Nephron progenitor cell (in vitro differentiated cells): ENCODE measurements around the gene ZNF121.

ENCODE experiments used
- DNase-seq: peaks from one replicate; pipeline ENCODE4 v3.0.0; 2021
- H3K27ac Mint-ChIP-seq: 2 replicates; pipeline ENCODE4 v1.8.0; 2021; ENCODE audit warnings: mild to moderate bottlenecking, moderate library complexity, mixed read lengths
- H3K27me3 Mint-ChIP-seq: 2 replicates; pipeline ENCODE4 v1.8.0; 2021; ENCODE audit warnings: mild to moderate bottlenecking, low read depth, mixed read lengths; ENCODE audit not compliant: poor library complexity
- H3K36me3 Mint-ChIP-seq: 2 replicates; pipeline ENCODE4 v1.8.0; 2021; ENCODE audit warnings: low read depth, mixed read lengths
- H3K4me1 Mint-ChIP-seq: 2 replicates; pipeline ENCODE4 v1.8.0; 2021; ENCODE audit warnings: mixed read lengths
- H3K4me3 Mint-ChIP-seq: 2 replicates; pipeline ENCODE4 v1.8.0; 2021; ENCODE audit warnings: mild to moderate bottlenecking, moderate library complexity, mixed read lengths
- H3K9me3 Mint-ChIP-seq: 2 replicates; pipeline ENCODE4 v1.8.0; 2021; ENCODE audit warnings: mild to moderate bottlenecking, moderate library complexity, mixed read lengths
- TF ChIP-seq, protein P1 (sequence below): fragments of 200-600 bp; sonication (generic); IDR thresholded peaks from 2 replicates; pipeline ENCODE4 v1.5.0; 2021; ENCODE audit warnings: antibody characterized with exemption

Gene ZNF121

GRCh38 chr19:9528757-9529336, 55.5 kb downstream of the ZNF121 start:
- no peak overlapping the region for H3K27ac Mint-ChIP-seq
- no peaks in the 10 kb centered on the region for H3K4me1 Mint-ChIP-seq

GRCh38 chr19:9523885-9524474, 60.3 kb downstream of the ZNF121 start:
- DNase-seq, result no peak
- Mint-ChIP-seq H3K4me1 (no peaks in the 10 kb centered on the region), H3K36me3 (peaks cover 75% of the 10 kb centered on the region), H3K27me3 (peaks cover 3% of the 10 kb centered on the region), H3K27ac (no peak overlapping the region), H3K9me3 (peaks cover 100% of the 10 kb centered on the region), H3K4me3 (no peak overlapping the region)
- TF ChIP-seq, protein P1, sequence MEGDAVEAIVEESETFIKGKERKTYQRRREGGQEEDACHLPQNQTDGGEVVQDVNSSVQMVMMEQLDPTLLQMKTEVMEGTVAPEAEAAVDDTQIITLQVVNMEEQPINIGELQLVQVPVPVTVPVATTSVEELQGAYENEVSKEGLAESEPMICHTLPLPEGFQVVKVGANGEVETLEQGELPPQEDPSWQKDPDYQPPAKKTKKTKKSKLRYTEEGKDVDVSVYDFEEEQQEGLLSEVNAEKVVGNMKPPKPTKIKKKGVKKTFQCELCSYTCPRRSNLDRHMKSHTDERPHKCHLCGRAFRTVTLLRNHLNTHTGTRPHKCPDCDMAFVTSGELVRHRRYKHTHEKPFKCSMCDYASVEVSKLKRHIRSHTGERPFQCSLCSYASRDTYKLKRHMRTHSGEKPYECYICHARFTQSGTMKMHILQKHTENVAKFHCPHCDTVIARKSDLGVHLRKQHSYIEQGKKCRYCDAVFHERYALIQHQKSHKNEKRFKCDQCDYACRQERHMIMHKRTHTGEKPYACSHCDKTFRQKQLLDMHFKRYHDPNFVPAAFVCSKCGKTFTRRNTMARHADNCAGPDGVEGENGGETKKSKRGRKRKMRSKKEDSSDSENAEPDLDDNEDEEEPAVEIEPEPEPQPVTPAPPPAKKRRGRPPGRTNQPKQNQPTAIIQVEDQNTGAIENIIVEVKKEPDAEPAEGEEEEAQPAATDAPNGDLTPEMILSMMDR, result no peak

More at GRCh38 chr19:9528757-9529336, 55.5 kb downstream of the ZNF121 start:
- no peak for DNase-seq
- TF ChIP-seq, protein P1, result no peak
- Mint-ChIP-seq H3K4me3 (no peak overlapping the region), H3K36me3 (peaks cover 100% of the 10 kb centered on the region), H3K9me3 (peaks cover 100% of the 10 kb centered on the region), H3K27me3 (peaks cover 10% of the 10 kb centered on the region)
